ENCODE measurements around the gene MTRF1. TPM values are rescaled to one million over a fixed set of nuclear protein-coding genes. Genes with fewer than 3 reads are reported as not detected.
"Not testable (repeated sequence)": the region's sequence is repeated elsewhere in the genome, so short reads cannot be mapped to it uniquely, and the experiment has no call there.

MTRF1 gene
- total RNA-seq, 1 donor from 2014 or later, result 18.7 TPM

- DNase-seq (ENCODE audit: low spot score), result no peak
- Mint-ChIP-seq H3K4me1 (ENCODE audit: low read depth) (peaks cover 3% of the 10 kb centered on the region), H3K27me3 (ENCODE audit: low read depth) (peaks cover 20% of the 10 kb centered on the region), H3K27ac (no peak overlapping the region), H3K4me3 (ENCODE audit: low read depth) (no peak overlapping the region), H3K36me3 (ENCODE audit: low read depth) (no peaks in the 10 kb centered on the region), H3K9me3 (peaks cover 3% of the 10 kb centered on the region)
- intact Hi-C loops (cut with micrococcal nuclease), result no loop called here
Observed at GRCh38 chr13:41296879-41297646, 33.7 kb upstream of the MTRF1 start.

DNA sequence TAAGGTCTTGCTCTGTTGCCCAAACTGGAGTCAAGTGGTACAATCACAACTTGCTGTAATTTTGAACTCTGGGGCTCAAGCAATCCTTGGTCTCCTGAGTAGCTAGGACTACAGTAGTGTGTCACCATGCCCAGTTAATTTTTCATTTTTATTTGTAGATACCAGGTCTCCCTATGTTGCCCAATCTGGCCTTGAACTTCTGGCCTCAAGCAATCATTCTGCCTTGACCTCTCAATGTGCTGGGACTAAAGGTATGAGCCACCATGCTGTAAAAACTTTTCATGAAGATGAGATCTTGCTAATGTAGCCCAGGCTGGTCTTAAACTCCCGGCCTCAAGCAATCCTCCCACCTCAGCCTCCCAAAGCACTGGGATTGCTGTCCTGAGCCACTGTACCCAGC is 32.6 kb upstream of the MTRF1 start:
- peaks cover 3% of the 10 kb centered on the region for H3K4me1 Mint-ChIP-seq (ENCODE audit: low read depth)
- no peak for DNase-seq (ENCODE audit: low spot score)
- H3K9me3 Mint-ChIP-seq, result peaks cover 11% of the 10 kb centered on the region
- intact Hi-C loops (cut with micrococcal nuclease), result no loop called here
- H3K4me3 Mint-ChIP-seq (ENCODE audit: low read depth), result no peak overlapping the region
- H3K36me3 Mint-ChIP-seq (ENCODE audit: low read depth), result no peaks in the 10 kb centered on the region
- H3K27me3 Mint-ChIP-seq (ENCODE audit: low read depth), result peaks cover 22% of the 10 kb centered on the region
- H3K27ac Mint-ChIP-seq, result no peak overlapping the region

DNA sequence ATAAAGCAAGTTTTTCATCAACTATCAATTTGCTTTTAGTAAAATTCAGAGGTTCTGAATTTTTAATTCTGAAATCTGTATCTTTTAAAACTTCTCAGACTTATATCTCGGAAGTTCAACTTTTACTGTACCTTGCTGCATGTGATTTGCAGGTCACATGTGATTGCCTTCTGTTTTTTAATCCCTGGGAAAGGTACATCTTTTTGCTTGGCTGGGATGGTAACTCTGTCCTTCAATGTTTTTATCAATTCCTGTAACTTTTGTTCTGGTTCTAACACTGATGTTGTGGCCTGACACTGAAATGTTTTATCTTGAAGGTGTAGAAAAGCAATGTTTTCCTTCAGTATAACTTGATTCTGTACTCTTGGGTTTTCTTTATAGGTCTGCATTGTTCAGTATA is 31.5 kb upstream of the MTRF1 start:
- H3K27me3 Mint-ChIP-seq (ENCODE audit: low read depth), result peaks cover 19% of the 10 kb centered on the region
- H3K36me3 Mint-ChIP-seq (ENCODE audit: low read depth), result no peaks in the 10 kb centered on the region
- intact Hi-C loops (cut with micrococcal nuclease), result no loop called here
- no peak for DNase-seq (ENCODE audit: low spot score)
- H3K4me1 Mint-ChIP-seq (ENCODE audit: low read depth), result peaks cover 2% of the 10 kb centered on the region
- H3K4me3 Mint-ChIP-seq (ENCODE audit: low read depth), result no peak overlapping the region
- H3K27ac Mint-ChIP-seq, result no peak overlapping the region
- H3K9me3 Mint-ChIP-seq, result peaks cover 11% of the 10 kb centered on the region

DNA sequence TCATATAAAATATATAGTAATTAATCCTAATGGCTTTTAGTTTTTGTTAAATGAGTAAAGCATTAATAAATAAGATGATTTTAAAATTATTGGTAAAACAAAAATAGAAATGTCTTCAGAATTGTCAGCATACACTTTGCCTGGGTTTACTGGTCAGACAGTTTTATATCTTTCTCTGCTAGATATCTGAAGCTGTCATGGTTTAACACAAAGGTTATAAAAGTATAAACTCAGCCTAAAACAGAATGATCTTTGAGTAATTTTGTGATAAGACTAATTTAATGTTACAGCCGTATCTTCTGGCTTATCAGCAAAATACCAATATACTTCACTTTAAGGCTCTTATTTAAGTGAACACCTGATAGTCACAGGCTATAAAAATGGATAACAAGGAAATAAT is 29.9 kb upstream of the MTRF1 start:
- no peak overlapping the region for H3K4me3 Mint-ChIP-seq (ENCODE audit: low read depth)
- H3K9me3 Mint-ChIP-seq, result peaks cover 15% of the 10 kb centered on the region
- H3K4me1 Mint-ChIP-seq (ENCODE audit: low read depth), result no peaks in the 10 kb centered on the region
- H3K27me3 Mint-ChIP-seq (ENCODE audit: low read depth), result peaks cover 12% of the 10 kb centered on the region
- no peak for DNase-seq (ENCODE audit: low spot score)
- intact Hi-C loops (cut with micrococcal nuclease), result no loop called here
- no peaks in the 10 kb centered on the region for H3K36me3 Mint-ChIP-seq (ENCODE audit: low read depth)
- H3K27ac Mint-ChIP-seq, result no peak overlapping the region

DNA sequence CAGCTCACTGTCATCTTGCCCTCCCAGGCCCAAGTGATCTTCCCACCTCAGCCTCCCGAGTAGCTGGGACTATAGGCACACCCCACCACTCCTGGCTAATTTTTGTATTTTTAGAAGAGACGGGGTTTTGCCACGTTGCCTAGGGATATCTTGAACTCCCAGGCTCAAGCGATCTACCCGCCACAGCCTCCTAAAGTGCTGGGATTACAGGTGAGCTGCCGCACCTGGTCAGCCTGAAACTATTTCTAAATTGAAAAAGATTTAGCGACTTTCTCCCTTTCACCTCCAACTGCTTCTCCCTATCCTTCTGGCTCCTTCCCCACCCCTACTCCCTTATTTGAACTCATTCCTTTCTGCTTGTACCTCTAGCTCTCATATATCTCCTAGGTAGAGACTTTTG is 27.9 kb upstream of the MTRF1 start:
- Mint-ChIP-seq H3K27ac (no peak overlapping the region), H3K4me1 (ENCODE audit: low read depth) (peaks cover 8% of the 10 kb centered on the region), H3K27me3 (ENCODE audit: low read depth) (peaks cover 4% of the 10 kb centered on the region), H3K4me3 (ENCODE audit: low read depth) (no peak overlapping the region), H3K9me3 (peaks cover 15% of the 10 kb centered on the region), H3K36me3 (ENCODE audit: low read depth) (no peaks in the 10 kb centered on the region)
- DNase-seq (ENCODE audit: low spot score), result no peak
- intact Hi-C loops (cut with micrococcal nuclease), result no loop called here

DNA sequence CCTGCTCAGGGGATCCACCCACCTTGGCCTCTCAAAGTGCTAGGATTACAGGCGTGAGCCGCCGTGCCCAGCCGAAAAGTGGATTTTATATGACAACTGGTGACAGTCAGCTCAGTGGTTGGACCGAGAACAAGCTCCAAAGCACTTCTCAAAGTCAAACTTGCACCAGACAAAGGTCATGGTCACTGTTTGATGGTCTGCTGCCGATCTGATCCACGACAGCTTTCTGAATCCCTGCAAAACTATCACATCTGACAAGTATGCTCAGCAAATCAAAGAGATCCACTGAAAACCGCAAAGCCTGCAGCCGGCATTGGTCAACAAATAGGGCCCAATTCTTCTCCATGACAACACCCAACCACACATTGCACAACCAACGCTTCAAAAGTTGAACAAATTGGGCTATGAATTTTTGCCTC is 26.1 kb upstream of the MTRF1 start:
- Mint-ChIP-seq H3K36me3 (ENCODE audit: low read depth) (no peaks in the 10 kb centered on the region), H3K9me3 (peaks cover 11% of the 10 kb centered on the region), H3K4me3 (ENCODE audit: low read depth) (no peak overlapping the region), H3K27me3 (ENCODE audit: low read depth) (peaks cover 2% of the 10 kb centered on the region), H3K27ac (no peak overlapping the region), H3K4me1 (ENCODE audit: low read depth) (peaks cover 10% of the 10 kb centered on the region)
- intact Hi-C loops (cut with micrococcal nuclease), result no loop called here
- DNase-seq (ENCODE audit: low spot score), result no peak

- intact Hi-C loops (cut with micrococcal nuclease), result no loop called here
- no peaks in the 10 kb centered on the region for H3K36me3 Mint-ChIP-seq (ENCODE audit: low read depth)
- H3K27me3 Mint-ChIP-seq (ENCODE audit: low read depth), result peaks cover under 1% of the 10 kb centered on the region
- no peak overlapping the region for H3K4me3 Mint-ChIP-seq (ENCODE audit: low read depth)
- H3K4me1 Mint-ChIP-seq (ENCODE audit: low read depth), result peaks cover 10% of the 10 kb centered on the region
- peaks cover 5% of the 10 kb centered on the region for H3K9me3 Mint-ChIP-seq
- no peak overlapping the region for H3K27ac Mint-ChIP-seq
- no peak for DNase-seq (ENCODE audit: low spot score)
Observed at GRCh38 chr13:41286370-41286769, 23.0 kb upstream of the MTRF1 start.

GRCh38 chr13:41284512-41285288 is 21.3 kb upstream of the MTRF1 start:
- intact Hi-C loops (cut with micrococcal nuclease), result no loop called here
- no peaks in the 10 kb centered on the region for H3K27me3 Mint-ChIP-seq (ENCODE audit: low read depth)
- H3K36me3 Mint-ChIP-seq (ENCODE audit: low read depth), result no peaks in the 10 kb centered on the region
- no peak overlapping the region for H3K27ac Mint-ChIP-seq
- no peak for DNase-seq (ENCODE audit: low spot score)
- H3K4me1 Mint-ChIP-seq (ENCODE audit: low read depth), result peaks cover 10% of the 10 kb centered on the region
- H3K9me3 Mint-ChIP-seq, result peaks cover 4% of the 10 kb centered on the region
- no peak overlapping the region for H3K4me3 Mint-ChIP-seq (ENCODE audit: low read depth)

DNA sequence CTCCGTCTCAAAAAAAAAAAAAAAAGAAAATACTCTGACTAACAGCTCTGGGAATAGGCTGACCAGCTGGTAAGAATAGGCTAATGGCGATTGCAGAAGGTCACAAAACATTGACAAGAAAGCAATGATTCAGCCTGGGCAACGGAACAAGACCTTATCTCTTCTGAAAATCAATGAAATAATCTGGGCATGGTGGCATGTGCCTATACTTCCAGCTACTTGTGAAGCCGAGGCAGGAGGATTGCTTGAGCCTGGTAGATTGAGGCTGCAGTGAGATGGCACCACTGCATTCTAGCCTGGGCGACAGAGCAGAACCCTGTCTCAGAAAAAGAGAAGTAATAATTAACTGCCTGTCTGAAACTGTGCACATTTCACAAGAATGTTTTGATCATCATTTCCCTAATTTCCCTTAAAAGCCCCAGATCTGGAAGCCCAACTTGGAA is 18.8 kb upstream of the MTRF1 start:
- Mint-ChIP-seq H3K4me1 (ENCODE audit: low read depth) (peaks cover 10% of the 10 kb centered on the region), H3K36me3 (ENCODE audit: low read depth) (no peaks in the 10 kb centered on the region), H3K9me3 (no peaks in the 10 kb centered on the region), H3K27ac (no peak overlapping the region), H3K4me3 (ENCODE audit: low read depth) (no peak overlapping the region), H3K27me3 (ENCODE audit: low read depth) (no peaks in the 10 kb centered on the region)
- intact Hi-C loops (cut with micrococcal nuclease), result no loop called here
- no peak for DNase-seq (ENCODE audit: low spot score)

GRCh38 chr13:41279156-41279555 is 15.8 kb upstream of the MTRF1 start:
- H3K27me3 Mint-ChIP-seq (ENCODE audit: low read depth); DNase-seq (ENCODE audit: low spot score); H3K4me3 Mint-ChIP-seq (ENCODE audit: low read depth); intact Hi-C loops (cut with micrococcal nuclease); H3K9me3 Mint-ChIP-seq; H3K4me1 Mint-ChIP-seq (ENCODE audit: low read depth); H3K27ac Mint-ChIP-seq; H3K36me3 Mint-ChIP-seq (ENCODE audit: low read depth): not testable (repeated sequence)

GRCh38 chr13:41276824-41277223 is 13.4 kb upstream of the MTRF1 start:
- Mint-ChIP-seq H3K36me3 (ENCODE audit: low read depth) (peaks cover 2% of the 10 kb centered on the region), H3K4me1 (ENCODE audit: low read depth) (peaks cover 2% of the 10 kb centered on the region), H3K27ac (no peak overlapping the region), H3K4me3 (ENCODE audit: low read depth) (no peak overlapping the region), H3K27me3 (ENCODE audit: low read depth) (no peaks in the 10 kb centered on the region), H3K9me3 (peaks cover 3% of the 10 kb centered on the region)
- no peak for DNase-seq (ENCODE audit: low spot score)
- intact Hi-C loops (cut with micrococcal nuclease), result no loop called here

DNA sequence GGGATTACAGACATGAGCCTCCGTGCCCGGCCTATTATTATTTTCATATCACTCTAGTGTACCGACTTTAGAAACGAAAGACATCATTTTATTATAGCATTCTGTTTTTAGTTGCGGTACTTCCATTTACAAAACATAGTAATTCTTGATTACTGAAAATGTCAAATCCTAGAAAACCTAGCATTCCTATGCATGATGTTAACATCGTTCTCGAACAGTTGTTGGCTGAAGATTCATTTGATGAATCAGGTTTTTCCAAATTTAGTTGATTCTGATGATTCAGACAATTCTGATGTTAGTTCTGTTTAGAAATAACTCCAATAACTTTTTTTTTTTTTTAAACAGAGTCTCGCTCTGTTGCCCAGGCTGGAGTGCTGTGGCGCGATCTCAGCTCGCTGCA is 11.5 kb upstream of the MTRF1 start:
- Mint-ChIP-seq H3K9me3 (peaks cover 11% of the 10 kb centered on the region), H3K27me3 (ENCODE audit: low read depth) (no peaks in the 10 kb centered on the region), H3K4me1 (ENCODE audit: low read depth) (peaks cover 7% of the 10 kb centered on the region), H3K27ac (no peak overlapping the region), H3K36me3 (ENCODE audit: low read depth) (peaks cover 8% of the 10 kb centered on the region), H3K4me3 (ENCODE audit: low read depth) (no peak overlapping the region)
- DNase-seq (ENCODE audit: low spot score), result no peak
- intact Hi-C loops (cut with micrococcal nuclease), result no loop called here

DNA sequence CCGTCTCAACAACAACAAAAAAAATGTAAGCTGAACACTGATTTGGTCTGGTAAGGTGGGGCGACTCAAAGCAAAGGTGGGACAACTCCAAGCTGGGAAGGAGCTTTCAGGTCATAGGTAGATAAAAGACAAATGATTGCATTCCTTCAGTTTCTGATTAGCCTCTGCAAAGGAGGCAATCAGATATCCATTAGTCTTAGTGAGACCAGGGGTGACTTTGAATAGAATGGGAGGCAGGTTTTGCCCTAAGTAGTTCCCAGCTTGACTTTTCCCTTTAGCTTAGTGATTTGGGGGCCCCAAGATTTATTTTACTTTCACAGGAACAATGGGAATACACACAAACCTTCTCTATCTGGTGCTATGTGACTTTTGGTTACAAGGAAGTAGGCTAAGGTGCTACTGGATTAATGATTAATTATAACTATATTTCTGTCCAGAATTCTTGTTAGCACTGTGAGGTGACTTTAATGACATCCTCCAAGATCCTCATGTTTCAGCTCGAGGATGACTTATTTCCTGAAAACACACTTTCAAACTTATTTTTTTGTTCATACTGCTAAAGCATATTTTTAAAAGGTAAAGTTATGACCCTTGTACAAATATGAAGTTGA is 10.6 kb upstream of the MTRF1 start:
- DNase-seq (ENCODE audit: low spot score), result no peak
- Mint-ChIP-seq H3K27ac (no peak overlapping the region), H3K4me1 (ENCODE audit: low read depth) (peaks cover 7% of the 10 kb centered on the region), H3K4me3 (ENCODE audit: low read depth) (no peak overlapping the region), H3K9me3 (peaks cover 11% of the 10 kb centered on the region), H3K27me3 (ENCODE audit: low read depth) (no peaks in the 10 kb centered on the region), H3K36me3 (ENCODE audit: low read depth) (peaks cover 8% of the 10 kb centered on the region)
- intact Hi-C loops (cut with micrococcal nuclease), result no loop called here
